Spleen (tissue), 11 donors: ENCODE data around the gene CDX2. TPM values are rescaled to one million over a fixed set of nuclear protein-coding genes. Genes with fewer than 3 reads are reported as not detected.

Experiments
- DNase-seq: peaks from one replicate; pipeline ENCODE4 v3.0.0-alpha.2; 2020
- H3K27ac ChIP-seq, 8 donors: fragments of 200-600 bp; sonication (generic) in 7 of 8; 1 replicate in 4 of 8; 2 replicates in 4 of 8; pipeline versions ENCODE4 v1.5.0 to v1.8.0; 2016 to 2021; ENCODE audit warnings: inconsistent platforms in 4 of 8, mild to moderate bottlenecking in 4 of 8, moderate library complexity in 1 of 8
- H3K27me3 ChIP-seq, 7 donors: fragments of 200-600 bp; sonication (generic) in 6 of 7; replicated peaks in 1 of 7; 1 replicate in 4 of 7; 2 replicates in 3 of 7; pipeline versions ENCODE4 v1.5.0 to v1.8.0; 2016 to 2021; ENCODE audit warnings: inconsistent platforms in 3 of 7, mild to moderate bottlenecking in 1 of 7
- H3K36me3 ChIP-seq, 6 donors: fragments of 200-600 bp; sonication (generic) in 5 of 6; 1 replicate in 4 of 6; 2 replicates in 2 of 6; pipeline versions ENCODE4 v1.5.0 to v1.8.0; 2016 to 2021; ENCODE audit warnings: inconsistent platforms in 2 of 6
- H3K4me1 ChIP-seq, 6 donors: fragments of 200-600 bp; sonication (generic) in 5 of 6; 1 replicate in 3 of 6; 2 replicates in 3 of 6; pipeline versions ENCODE4 v1.5.0 to v1.8.0; 2016 to 2021; ENCODE audit warnings: inconsistent platforms in 3 of 6
- H3K4me3 ChIP-seq, 8 donors: fragments of 200-600 bp; sonication (generic) in 7 of 8; 1 replicate in 4 of 8; 2 replicates in 4 of 8; pipeline versions ENCODE4 v1.5.0 to v1.8.0; 2016 to 2021; ENCODE audit warnings: inconsistent platforms in 4 of 8, mild to moderate bottlenecking in 4 of 8, moderate library complexity in 2 of 8
- H3K9me3 ChIP-seq, 8 donors: fragments of 200-600 bp; sonication (generic) in 7 of 8; 1 replicate in 4 of 8; 2 replicates in 4 of 8; pipeline versions ENCODE4 v1.5.0 to v1.8.0; 2016 to 2021; ENCODE audit warnings: inconsistent platforms in 4 of 8
- CTCF ChIP-seq, 11 experiments: fragments of 200-600 bp in 7 of 11; fragments of 450-650 bp in 4 of 11; sonication (generic) in 4 of 11; IDR thresholded peaks in 8 of 11; conservative IDR thresholded peaks in 3 of 11; 1 replicate in 7 of 11; 2 replicates in 4 of 11; pipeline versions ENCODE4 v1.4.0 to v1.8.0; 2016 to 2021; ENCODE audit warnings: antibody characterized with exemption in 11 of 11, inconsistent platforms in 4 of 11, mild to moderate bottlenecking in 1 of 11
- POLR2A ChIP-seq, 3 donors: fragments of 450-650 bp; IDR thresholded peaks; one replicate each; pipeline ENCODE4 v1.5.1; 2017; ENCODE audit warnings: antibody characterized with exemption in 3 of 3, mild to moderate bottlenecking in 1 of 3
- POLR2AphosphoS5 ChIP-seq, 3 donors: sonication (generic); formaldehyde crosslinking; IDR thresholded peaks; one replicate each; pipeline ENCODE4 v1.5.1; 2017; ENCODE audit warnings: antibody characterized with exemption in 3 of 3
- WGBS, 5 donors: extraction: QIAGEN DNeasy Blood & Tissue Kit in 3 of 5; methylation state at CpG; one replicate each; pipeline versions ENCODE4 v1.1.5 to v1.1.7; 2013 to 2018; 5-methylcytosine and 5-hydroxymethylcytosine counted together
- intact Hi-C: fragments of 100-400 bp; cut with DNase I; formaldehyde crosslinking; loops from one replicate; pipeline ENCODE4 v1.15.0; 2023; ENCODE audit warnings: low total_unique reads
- polyA plus RNA-seq, 3 donors: library from polyadenylated mRNA; stranded (reverse); fragments of 200-250 nt; gene quantifications; one replicate each; pipeline ENCODE4 v1.2.1, GENCODE V29; 2013
- total RNA-seq, 7 donors: library from RNA; depleted of rRNA in 3 of 7; stranded (reverse); fragments of >200 nt in 3 of 7; fragmentation: NEBNext Ultra II Directional in 4 of 7; extraction: Animal tissue kit (Norgen Biotek cat#: 25700) in 4 of 7; gene quantifications; one replicate each; pipeline versions ENCODE4 v1.1.0 to v1.2.1, GENCODE V29; 2016 to 2021
- donor health status: healthy with polysubstance abuse.
- donor health status: DM: no; HTN: no; CAD: no; lungs with moderate emphysema.
- donor health status: DM: no; HTN: no; CAD: no.
- donor health status: Bipolar disorder and iron deficiency.
- donor health status: healthy.
- donor health status: DM: no; HTN: no; CAD: no.
- donor health status: DM: yes; HTN: yes; CAD: no.

The CDX2 gene
- total and polyA plus RNA-seq, 10 donors = 0.02 to 0.03 TPM; not detected in 8

DNA sequence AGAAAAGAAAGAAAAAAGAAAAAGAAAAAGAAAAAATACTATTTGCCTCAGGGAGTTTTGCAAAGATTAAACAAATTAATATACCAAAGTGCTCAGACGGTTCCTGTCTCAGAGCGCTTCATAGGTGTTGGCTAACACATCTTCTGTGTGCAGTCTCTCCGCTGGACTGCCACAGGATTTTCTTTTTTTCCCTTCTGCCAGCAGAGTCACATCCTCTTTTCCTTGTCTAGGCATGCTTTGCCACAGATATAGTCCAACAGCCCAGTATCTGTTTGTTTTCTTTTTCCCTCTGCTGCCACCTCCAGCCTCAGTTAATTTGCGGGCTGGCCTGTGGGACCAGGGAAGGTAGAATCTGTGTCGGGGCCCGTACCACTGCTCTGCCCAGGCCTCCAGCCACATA is 22.8 kb upstream of the CDX2 start:
- no peak for TF ChIP-seq POLR2A (IDR thresholded peaks at IDR 0.05)
- no peak for TF ChIP-seq CTCF (IDR thresholded peaks at IDR 0.05 in 8 of 11, conservative IDR thresholded peaks at IDR 0.05 in 3 of 11)
- no peak for TF ChIP-seq POLR2AphosphoS5 (IDR thresholded peaks at IDR 0.05)
- DNase-seq = no peak
- H3K4me1 ChIP-seq = no peaks in the 10 kb centered on the region
- H3K27me3 ChIP-seq = peaks cover 0 to 25% (median 0%) of the 10 kb centered on the region in 7 donors
- intact Hi-C loops = no loop called here
- H3K4me3 ChIP-seq = no peak overlapping the region
- 72 to 87% (median 82%) methylated on average over 6 of the region's 6 CpGs for WGBS, 5 donors
- no peak overlapping the region for H3K27ac ChIP-seq
- H3K36me3 ChIP-seq = no peaks in the 10 kb centered on the region
- H3K9me3 ChIP-seq = no peaks in the 10 kb centered on the region

GRCh38 chr13:27988520-27988919 is 19.4 kb upstream of the CDX2 start, which contains the start of gene URAD:
TSS of gene URAD (minus strand) at chr13:27988693. CDS start at chr13:27988637, 56 bp downstream.
- no peaks in the 10 kb centered on the region for H3K36me3 ChIP-seq
- no peak for DNase-seq
- peaks cover 0 to 57% (median 8%) of the 10 kb centered on the region in 7 donors for H3K27me3 ChIP-seq
- 77 to 86% (median 82%) methylated on average over 11 of the region's 11 CpGs for WGBS, 5 donors
- no peak within 1 kb of the TSS for H3K4me3 ChIP-seq
- intact Hi-C loops = no loop called here
- H3K27ac ChIP-seq = no peak within 1 kb of the TSS
- TF ChIP-seq POLR2A (IDR thresholded peaks at IDR 0.05) (no peak), CTCF (IDR thresholded peaks at IDR 0.05 in 8 of 11, conservative IDR thresholded peaks at IDR 0.05 in 3 of 11) (no peak), POLR2AphosphoS5 (IDR thresholded peaks at IDR 0.05) (no peak)
- H3K4me1 ChIP-seq = peaks cover 0 to 6% (median 0%) of the 10 kb centered on the region in 6 donors
- no peaks in the 10 kb centered on the region for H3K9me3 ChIP-seq

GRCh38 chr13:27985600-27985999 is 16.5 kb upstream of the CDX2 start:
- Histone ChIP-seq H3K4me3 (no peak overlapping the region), H3K27ac (no peak overlapping the region), H3K4me1 (peaks cover 0 to 13% (median 2%) of the 10 kb centered on the region in 6 donors), H3K27me3 (peaks cover 0 to 86% (median 36%) of the 10 kb centered on the region in 7 donors), H3K36me3 (no peaks in the 10 kb centered on the region), H3K9me3 (no peaks in the 10 kb centered on the region)
- 83 to 90% (median 89%) methylated on average over 1 of the region's 1 CpG for WGBS, 5 donors
- no peak for DNase-seq
- intact Hi-C loops = no loop called here
- no peak for TF ChIP-seq POLR2AphosphoS5 (IDR thresholded peaks at IDR 0.05)
- TF ChIP-seq CTCF (IDR thresholded peaks at IDR 0.05 in 8 of 11, conservative IDR thresholded peaks at IDR 0.05 in 3 of 11) = no peak
- no peak for TF ChIP-seq POLR2A (IDR thresholded peaks at IDR 0.05)

DNA sequence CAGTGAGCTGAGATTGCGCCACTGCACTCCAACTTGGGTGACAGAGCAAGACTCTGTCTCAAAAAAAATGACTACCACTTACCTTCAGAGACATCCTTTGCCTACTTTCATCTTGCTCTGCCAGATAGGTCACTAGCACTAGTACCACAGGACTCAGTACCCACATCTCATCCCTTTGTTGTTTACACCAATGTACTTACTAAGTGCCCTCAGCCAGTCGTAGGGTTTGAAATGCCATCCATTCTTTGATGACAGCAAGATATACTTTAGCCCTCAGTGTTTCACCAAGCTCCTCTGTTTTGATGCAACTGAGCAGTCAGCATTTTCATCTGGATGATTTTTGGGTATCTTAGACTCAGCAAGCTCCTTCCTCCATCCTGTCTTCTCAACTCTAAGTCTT is 13.2 kb upstream of the CDX2 start:
- intact Hi-C loops = loop anchor here (5.0 kb wide), 1 partner anchor 620 kb away; no protein-coding TSS in a partner anchor
- H3K27me3 ChIP-seq = peaks cover 0 to 98% (median 68%) of the 10 kb centered on the region in 7 donors
- H3K9me3 ChIP-seq = no peaks in the 10 kb centered on the region
- TF ChIP-seq POLR2AphosphoS5 (IDR thresholded peaks at IDR 0.05) (no peak), CTCF (IDR thresholded peaks at IDR 0.05 in 8 of 11, conservative IDR thresholded peaks at IDR 0.05 in 3 of 11) (no peak), POLR2A (IDR thresholded peaks at IDR 0.05) (no peak)
- H3K27ac ChIP-seq = no peak overlapping the region
- H3K36me3 ChIP-seq = no peaks in the 10 kb centered on the region
- no peak overlapping the region for H3K4me3 ChIP-seq
- WGBS, 5 donors = 67 to 76% (median 71%) methylated on average over 2 of the region's 2 CpGs
- DNase-seq = no peak
- H3K4me1 ChIP-seq = peaks cover 14 to 45% (median 33%) of the 10 kb centered on the region in 6 donors
